Ovary (tissue), 9 donors: Measurements from ENCODE around the gene VIPR1. TPM values are rescaled to one million over a fixed set of nuclear protein-coding genes. Genes with fewer than 3 reads are reported as not detected.

Source experiments
- DNase-seq, 5 donors: peaks; one replicate each; pipeline ENCODE4 v3.0.0-alpha.2; 2019 to 2020
- H3K27ac ChIP-seq, 2 donors: fragments of 200-600 bp; one replicate each; pipeline versions ENCODE4 v1.5.1 to v1.8.0; 2019 to 2022
- H3K27me3 ChIP-seq: fragments of 200-600 bp; one replicate; pipeline ENCODE4 v1.8.0; 2022
- H3K36me3 ChIP-seq: fragments of 200-600 bp; sonication (generic); one replicate; pipeline ENCODE4 v1.5.1; 2019
- H3K4me1 ChIP-seq: one replicate; pipeline ENCODE4 v1.8.1; 2013; ENCODE audit warnings: mild to moderate bottlenecking, moderate library complexity; ENCODE audit not compliant: insufficient read depth
- H3K4me3 ChIP-seq: fragments of 200-600 bp; sonication (generic); one replicate; pipeline ENCODE4 v1.5.1; 2017
- H3K9me3 ChIP-seq, 2 donors: fragments of 200-600 bp in 1 of 2; sonication (generic) in 1 of 2; one replicate each; pipeline versions ENCODE4 v1.5.1 to v1.8.1; 2013 to 2019; ENCODE audit warnings: mild to moderate bottlenecking in 1 of 2, moderate library complexity in 1 of 2
- EP300 ChIP-seq: sonication (generic); formaldehyde crosslinking; IDR thresholded peaks from one replicate; pipeline ENCODE4 v1.6.1; 2017; ENCODE audit warnings: antibody characterized with exemption
- POLR2A ChIP-seq: fragments of 450-650 bp; IDR thresholded peaks from one replicate; pipeline ENCODE4 v1.6.1; 2017; ENCODE audit warnings: antibody characterized with exemption, mild to moderate bottlenecking, moderate library complexity
- WGBS, 3 donors: extraction: QIAGEN DNeasy Blood & Tissue Kit in 1 of 3; methylation state at CpG; one replicate each; pipeline versions ENCODE4 v1.1.5 to v1.1.7; 2013 to 2017; 5-methylcytosine and 5-hydroxymethylcytosine counted together
- intact Hi-C, 4 donors: fragments of 100-400 bp; cut with DNase I; formaldehyde crosslinking; loops; one replicate each; pipeline versions ENCODE4 v1.11.0 to v1.15.1; 2022 to 2023
- polyA plus RNA-seq, 2 donors: library from polyadenylated mRNA; stranded (reverse); fragments of 200-250 nt in 1 of 2; fragments of 350-450 nt in 1 of 2; fragmentation: Illumina TruSeq in 1 of 2; extraction: RNeasy Lipid Tissue Mini Kit (QIAGEN cat#74804) in 1 of 2; gene quantifications; one replicate each; pipeline ENCODE4 v1.2.3, GENCODE V29; 2013 to 2014
- total RNA-seq, 7 donors: library from RNA; depleted of rRNA in 2 of 7; stranded (reverse); fragments of >200 nt in 2 of 7; fragmentation: NEBNext Ultra II Directional in 3 of 7; extraction: Animal tissue kit (Norgen Biotek cat#: 25700) in 3 of 7; gene quantifications; one replicate each; pipeline versions ENCODE4 v1.1.0 to v1.2.4, GENCODE V29; 2016 to 2023
- TF ChIP-seq, protein P1 (sequence below), 3 donors: fragments of 450-650 bp in 2 of 3; fragments of 200-600 bp in 1 of 3; IDR thresholded peaks; one replicate each; pipeline versions ENCODE4 v1.5.1 to v1.8.0; 2016 to 2022; ENCODE audit warnings: antibody characterized with exemption in 3 of 3, mild to moderate bottlenecking in 1 of 3
- donor health status: DM: no; HTN: no; CAD: no; lungs with moderate emphysema.
- donor health status: DM: no; HTN: no; CAD: no.
- donor health status: Bipolar disorder and iron deficiency.
- donor health status: DM: yes; HTN: yes; CAD: no.
- donor health status: DM: no; HTN: no; CAD: no.
- donor health status: DM: yes; HTN: yes; CAD: no.

Gene VIPR1
- total and polyA plus RNA-seq, 9 donors: 0.12 to 2.2 (median 0.47) TPM

- intact Hi-C loops: no loop called here
- no peak for TF ChIP-seq POLR2A
- TF ChIP-seq, protein P1, sequence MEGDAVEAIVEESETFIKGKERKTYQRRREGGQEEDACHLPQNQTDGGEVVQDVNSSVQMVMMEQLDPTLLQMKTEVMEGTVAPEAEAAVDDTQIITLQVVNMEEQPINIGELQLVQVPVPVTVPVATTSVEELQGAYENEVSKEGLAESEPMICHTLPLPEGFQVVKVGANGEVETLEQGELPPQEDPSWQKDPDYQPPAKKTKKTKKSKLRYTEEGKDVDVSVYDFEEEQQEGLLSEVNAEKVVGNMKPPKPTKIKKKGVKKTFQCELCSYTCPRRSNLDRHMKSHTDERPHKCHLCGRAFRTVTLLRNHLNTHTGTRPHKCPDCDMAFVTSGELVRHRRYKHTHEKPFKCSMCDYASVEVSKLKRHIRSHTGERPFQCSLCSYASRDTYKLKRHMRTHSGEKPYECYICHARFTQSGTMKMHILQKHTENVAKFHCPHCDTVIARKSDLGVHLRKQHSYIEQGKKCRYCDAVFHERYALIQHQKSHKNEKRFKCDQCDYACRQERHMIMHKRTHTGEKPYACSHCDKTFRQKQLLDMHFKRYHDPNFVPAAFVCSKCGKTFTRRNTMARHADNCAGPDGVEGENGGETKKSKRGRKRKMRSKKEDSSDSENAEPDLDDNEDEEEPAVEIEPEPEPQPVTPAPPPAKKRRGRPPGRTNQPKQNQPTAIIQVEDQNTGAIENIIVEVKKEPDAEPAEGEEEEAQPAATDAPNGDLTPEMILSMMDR (IDR thresholded peaks at IDR 0.05): no peak
- TF ChIP-seq EP300: no peak
- H3K27me3 ChIP-seq: no peaks in the 10 kb centered on the region
- 78 to 91% (median 89%) methylated on average over 6 of the region's 6 CpGs for WGBS, 3 donors
- H3K4me1 ChIP-seq: no peaks in the 10 kb centered on the region
- H3K36me3 ChIP-seq: no peaks in the 10 kb centered on the region
- no peak overlapping the region for H3K4me3 ChIP-seq
- H3K9me3 ChIP-seq: no peaks in the 10 kb centered on the region
- no peak overlapping the region for H3K27ac ChIP-seq
- DNase-seq: no peak
Observed at GRCh38 chr3:42531470-42531869, 29.0 kb downstream of the VIPR1 start.

- DNase-seq: no peak
- intact Hi-C loops: no loop called here
- no peak overlapping the region for H3K4me3 ChIP-seq
- H3K9me3 ChIP-seq: no peaks in the 10 kb centered on the region
- H3K4me1 ChIP-seq: no peaks in the 10 kb centered on the region
- TF ChIP-seq, protein P1 (IDR thresholded peaks at IDR 0.05): no peak
- TF ChIP-seq POLR2A: no peak
- no peak for TF ChIP-seq EP300
- H3K27me3 ChIP-seq: no peaks in the 10 kb centered on the region
- WGBS, 3 donors: 92 to 95% (median 94%) methylated on average over 4 of the region's 4 CpGs
- H3K36me3 ChIP-seq: no peaks in the 10 kb centered on the region
- no peak overlapping the region for H3K27ac ChIP-seq
Observed at GRCh38 chr3:42532229-42532628, 29.8 kb downstream of the VIPR1 start.

GRCh38 chr3:42533161-42533897 lies 30.9 kb downstream of the VIPR1 start:
- H3K27me3 ChIP-seq: no peaks in the 10 kb centered on the region
- TF ChIP-seq, protein P1 (IDR thresholded peaks at IDR 0.05): no peak
- no peak for TF ChIP-seq POLR2A
- no peak for TF ChIP-seq EP300
- no peak overlapping the region for H3K4me3 ChIP-seq
- no peaks in the 10 kb centered on the region for H3K4me1 ChIP-seq
- H3K9me3 ChIP-seq: no peaks in the 10 kb centered on the region
- H3K36me3 ChIP-seq: no peaks in the 10 kb centered on the region
- no peak for DNase-seq
- 35 to 47% (median 44%) methylated on average over 7 of the region's 7 CpGs for WGBS, 3 donors
- no peak overlapping the region for H3K27ac ChIP-seq
- intact Hi-C loops: no loop called here

- Histone ChIP-seq H3K4me3 (no peak overlapping the region), H3K9me3 (no peaks in the 10 kb centered on the region), H3K27me3 (no peaks in the 10 kb centered on the region), H3K36me3 (no peaks in the 10 kb centered on the region), H3K27ac (no peak overlapping the region), H3K4me1 (no peaks in the 10 kb centered on the region)
- 78 to 80% (median 79%) methylated on average over 28 to 35 of the region's 35 CpGs for WGBS, 3 donors
- TF ChIP-seq EP300: no peak
- TF ChIP-seq, protein P1 (IDR thresholded peaks at IDR 0.05): no peak
- TF ChIP-seq POLR2A: no peak
- DNase-seq: no peak
- intact Hi-C loops: no loop called here
Observed at GRCh38 chr3:42535981-42536784, 33.7 kb downstream of the VIPR1 start.
